ES-I3 (cell line): Measurements from ENCODE around the gene PLA2G4D.

Source experiments
- H3K36me3 ChIP-seq: 2 replicates; pipeline ENCODE4 v1.6.1; 2013; ENCODE audit warnings: mild to moderate bottlenecking, low read length, control low read depth, moderate library complexity; ENCODE audit not compliant: insufficient read depth
- H3K4me1 ChIP-seq: 2 replicates; pipeline ENCODE4 v1.6.1; 2013; ENCODE audit warnings: mild to moderate bottlenecking, control low read depth, low read length; ENCODE audit not compliant: insufficient read depth
- H3K9ac ChIP-seq: 2 replicates; pipeline ENCODE4 v1.6.1; 2013; ENCODE audit warnings: low read depth, mild to moderate bottlenecking, low read length, moderate library complexity
- H3K9me3 ChIP-seq: 2 replicates; pipeline ENCODE4 v1.6.1; 2013; ENCODE audit warnings: mild to moderate bottlenecking, low read length, moderate library complexity; ENCODE audit not compliant: control insufficient read depth, insufficient read depth

PLA2G4D gene

GRCh38 chr15:42090370-42090769, 4.0 kb downstream of the PLA2G4D start:
- Histone ChIP-seq H3K9me3 (no peaks in the 10 kb centered on the region), H3K9ac (no peak overlapping the region), H3K4me1 (peaks cover 31% of the 10 kb centered on the region), H3K36me3 (no peaks in the 10 kb centered on the region)

- no peaks in the 10 kb centered on the region for H3K9me3 ChIP-seq
- no peak overlapping the region for H3K9ac ChIP-seq
- peaks cover 34% of the 10 kb centered on the region for H3K4me1 ChIP-seq
- no peaks in the 10 kb centered on the region for H3K36me3 ChIP-seq
Measured at GRCh38 chr15:42089942-42090341, 4.4 kb downstream of the PLA2G4D start.

GRCh38 chr15:42088801-42089640, 5.3 kb downstream of the PLA2G4D start:
- H3K36me3 ChIP-seq = no peaks in the 10 kb centered on the region
- peaks cover 38% of the 10 kb centered on the region for H3K4me1 ChIP-seq
- H3K9me3 ChIP-seq = no peaks in the 10 kb centered on the region
- no peak overlapping the region for H3K9ac ChIP-seq

GRCh38 chr15:42087926-42088800, 6.2 kb downstream of the PLA2G4D start:
- H3K4me1 ChIP-seq = peaks cover 35% of the 10 kb centered on the region
- H3K9me3 ChIP-seq = no peaks in the 10 kb centered on the region
- no peak overlapping the region for H3K9ac ChIP-seq
- no peaks in the 10 kb centered on the region for H3K36me3 ChIP-seq

- no peaks in the 10 kb centered on the region for H3K36me3 ChIP-seq
- peaks cover 28% of the 10 kb centered on the region for H3K4me1 ChIP-seq
- no peak overlapping the region for H3K9ac ChIP-seq
- no peaks in the 10 kb centered on the region for H3K9me3 ChIP-seq
Measured at GRCh38 chr15:42087460-42087859, 6.9 kb downstream of the PLA2G4D start.

GRCh38 chr15:42085721-42086120, 8.6 kb downstream of the PLA2G4D start:
- H3K9ac ChIP-seq = no peak overlapping the region
- peaks cover 26% of the 10 kb centered on the region for H3K4me1 ChIP-seq
- H3K36me3 ChIP-seq = no peaks in the 10 kb centered on the region
- no peaks in the 10 kb centered on the region for H3K9me3 ChIP-seq

GRCh38 chr15:42085236-42085605, 9.1 kb downstream of the PLA2G4D start:
- Histone ChIP-seq H3K9me3 (no peaks in the 10 kb centered on the region), H3K9ac (no peak overlapping the region), H3K4me1 (peaks cover 25% of the 10 kb centered on the region), H3K36me3 (no peaks in the 10 kb centered on the region)

- H3K4me1 ChIP-seq = peaks cover 26% of the 10 kb centered on the region
- no peaks in the 10 kb centered on the region for H3K36me3 ChIP-seq
- H3K9me3 ChIP-seq = no peaks in the 10 kb centered on the region
- peak overlapping the region; percentile 9; the same call in 1 of the 2 replicates for H3K9ac ChIP-seq
Measured at GRCh38 chr15:42084465-42085235, 9.7 kb downstream of the PLA2G4D start.

- Histone ChIP-seq H3K9me3 (no peaks in the 10 kb centered on the region), H3K36me3 (no peaks in the 10 kb centered on the region), H3K4me1 (peaks cover 27% of the 10 kb centered on the region), H3K9ac (no peak overlapping the region)
Measured at GRCh38 chr15:42083916-42084315, 10.4 kb downstream of the PLA2G4D start.

GRCh38 chr15:42083605-42083908, 10.8 kb downstream of the PLA2G4D start:
- no peak overlapping the region for H3K9ac ChIP-seq
- H3K36me3 ChIP-seq = no peaks in the 10 kb centered on the region
- peaks cover 27% of the 10 kb centered on the region for H3K4me1 ChIP-seq
- H3K9me3 ChIP-seq = no peaks in the 10 kb centered on the region

GRCh38 chr15:42082823-42083604, 11.3 kb downstream of the PLA2G4D start:
- peaks cover 27% of the 10 kb centered on the region for H3K4me1 ChIP-seq
- no peaks in the 10 kb centered on the region for H3K9me3 ChIP-seq
- H3K9ac ChIP-seq = no peak overlapping the region
- H3K36me3 ChIP-seq = no peaks in the 10 kb centered on the region

GRCh38 chr15:42082141-42082540, 12.2 kb downstream of the PLA2G4D start:
- H3K36me3 ChIP-seq = no peaks in the 10 kb centered on the region
- H3K9me3 ChIP-seq = no peaks in the 10 kb centered on the region
- H3K4me1 ChIP-seq = peaks cover 27% of the 10 kb centered on the region
- no peak overlapping the region for H3K9ac ChIP-seq

- Histone ChIP-seq H3K9me3 (no peaks in the 10 kb centered on the region), H3K9ac (no peak overlapping the region), H3K36me3 (no peaks in the 10 kb centered on the region), H3K4me1 (peaks cover 27% of the 10 kb centered on the region)
Measured at GRCh38 chr15:42080919-42081830, 13.2 kb downstream of the PLA2G4D start.
